ENCODE data around the gene GPR158.

GPR158 gene

GRCh38 chr10:25390733-25391132 is 215.9 kb downstream of the GPR158 start:
- no peak for DNase-seq (ENCODE audit: low spot score)

GRCh38 chr10:25392132-25392531 is 217.3 kb downstream of the GPR158 start:
- no peak for DNase-seq (ENCODE audit: low spot score)

GRCh38 chr10:25393621-25394020 is 218.8 kb downstream of the GPR158 start:
- no peak for DNase-seq (ENCODE audit: low spot score)

GRCh38 chr10:25398680-25399079 is 223.9 kb downstream of the GPR158 start:
- DNase-seq (ENCODE audit: low spot score), result no peak

GRCh38 chr10:25405871-25406270 is 231.1 kb downstream of the GPR158 start:
- DNase-seq (ENCODE audit: low spot score), result no peak

- no peak for DNase-seq (ENCODE audit: low spot score)
Measured at GRCh38 chr10:25417611-25418010, 242.8 kb downstream of the GPR158 start.

- DNase-seq (ENCODE audit: low spot score), result no peak
Measured at GRCh38 chr10:25425776-25426175, 251.0 kb downstream of the GPR158 start.

- DNase-seq (ENCODE audit: low spot score), result no peak
Measured at GRCh38 chr10:25436431-25436830, 261.6 kb downstream of the GPR158 start.

GRCh38 chr10:25441270-25441669 is 266.5 kb downstream of the GPR158 start:
- no peak for DNase-seq (ENCODE audit: low spot score)

GRCh38 chr10:25444266-25444665 is 269.5 kb downstream of the GPR158 start:
- DNase-seq (ENCODE audit: low spot score), result no peak

- no peak for DNase-seq (ENCODE audit: low spot score)
Measured at GRCh38 chr10:25451401-25451800, 276.6 kb downstream of the GPR158 start.

- DNase-seq (ENCODE audit: low spot score), result no peak
Measured at GRCh38 chr10:25453619-25454018, 278.8 kb downstream of the GPR158 start.

GRCh38 chr10:25455980-25456567 is 281.3 kb downstream of the GPR158 start:
- DNase-seq (ENCODE audit: low spot score), result no peak

- DNase-seq (ENCODE audit: low spot score), result no peak
Measured at GRCh38 chr10:25457552-25457951, 282.8 kb downstream of the GPR158 start.

GRCh38 chr10:25465582-25466372 is 291.0 kb downstream of the GPR158 start:
- DNase-seq (ENCODE audit: low spot score), result no peak

GRCh38 chr10:25467881-25468280 is 293.1 kb downstream of the GPR158 start:
- DNase-seq (ENCODE audit: low spot score), result no peak

- DNase-seq (ENCODE audit: low spot score), result no peak
Measured at GRCh38 chr10:25481467-25481866, 306.7 kb downstream of the GPR158 start.

- no peak for DNase-seq (ENCODE audit: low spot score)
Measured at GRCh38 chr10:25483999-25484398, 309.2 kb downstream of the GPR158 start.

- DNase-seq (ENCODE audit: low spot score), result no peak
Measured at GRCh38 chr10:25487266-25487665, 312.5 kb downstream of the GPR158 start.

- no peak for DNase-seq (ENCODE audit: low spot score)
Measured at GRCh38 chr10:25492040-25492439, 317.2 kb downstream of the GPR158 start.

GRCh38 chr10:25492680-25493079 is 317.9 kb downstream of the GPR158 start:
- DNase-seq (ENCODE audit: low spot score), result no peak

GRCh38 chr10:25493122-25493893 is 318.5 kb downstream of the GPR158 start:
- DNase-seq (ENCODE audit: low spot score), result no peak

- DNase-seq (ENCODE audit: low spot score), result no peak
Measured at GRCh38 chr10:25497246-25497645, 322.4 kb downstream of the GPR158 start.
